Measurements from ENCODE around the gene SUPT20HL2.

SUPT20HL2 gene

GRCh38 chrX:24343719-24344118 lies 29.9 kb upstream of the SUPT20HL2 start:
- ATAC-seq: no peak

GRCh38 chrX:24341795-24342194 lies 27.9 kb upstream of the SUPT20HL2 start:
- no peak for TF ChIP-seq PPARA (CRISPR knock-in tag; IDR thresholded peaks at IDR 0.05; ENCODE audit: borderline replicate concordance)
- TF ChIP-seq TOX (CRISPR knock-in tag; IDR thresholded peaks at IDR 0.05; ENCODE audit: borderline replicate concordance): no peak
- no peak for TF ChIP-seq OSR1 (CRISPR knock-in tag; IDR thresholded peaks at IDR 0.05)
- TF ChIP-seq ZC3H10 (CRISPR knock-in tag; IDR thresholded peaks at IDR 0.05): no peak
- no peak for TF ChIP-seq ZFP3 (CRISPR knock-in tag; IDR thresholded peaks at IDR 0.05)
- TF ChIP-seq ZNF70 (CRISPR knock-in tag; IDR thresholded peaks at IDR 0.05): no peak
- TF ChIP-seq TCF4 (CRISPR knock-in tag; IDR thresholded peaks at IDR 0.05; ENCODE audit: borderline replicate concordance): no peak
- TF ChIP-seq BACH2 (CRISPR knock-in tag; IDR thresholded peaks at IDR 0.05; ENCODE audit: borderline replicate concordance): no peak
- TF ChIP-seq ZNF565 (CRISPR knock-in tag; conservative IDR thresholded peaks at IDR 0.05; ENCODE audit: low read depth): no peak
- TF ChIP-seq ZNF8 (CRISPR knock-in tag; IDR thresholded peaks at IDR 0.05): no peak
- no peak for TF ChIP-seq POU6F1 (CRISPR knock-in tag; IDR thresholded peaks at IDR 0.05; ENCODE audit: borderline replicate concordance, low read depth)
- no peak for TF ChIP-seq CREB5 (CRISPR knock-in tag; IDR thresholded peaks at IDR 0.05; ENCODE audit: low read depth)
- TF ChIP-seq, protein P1, sequence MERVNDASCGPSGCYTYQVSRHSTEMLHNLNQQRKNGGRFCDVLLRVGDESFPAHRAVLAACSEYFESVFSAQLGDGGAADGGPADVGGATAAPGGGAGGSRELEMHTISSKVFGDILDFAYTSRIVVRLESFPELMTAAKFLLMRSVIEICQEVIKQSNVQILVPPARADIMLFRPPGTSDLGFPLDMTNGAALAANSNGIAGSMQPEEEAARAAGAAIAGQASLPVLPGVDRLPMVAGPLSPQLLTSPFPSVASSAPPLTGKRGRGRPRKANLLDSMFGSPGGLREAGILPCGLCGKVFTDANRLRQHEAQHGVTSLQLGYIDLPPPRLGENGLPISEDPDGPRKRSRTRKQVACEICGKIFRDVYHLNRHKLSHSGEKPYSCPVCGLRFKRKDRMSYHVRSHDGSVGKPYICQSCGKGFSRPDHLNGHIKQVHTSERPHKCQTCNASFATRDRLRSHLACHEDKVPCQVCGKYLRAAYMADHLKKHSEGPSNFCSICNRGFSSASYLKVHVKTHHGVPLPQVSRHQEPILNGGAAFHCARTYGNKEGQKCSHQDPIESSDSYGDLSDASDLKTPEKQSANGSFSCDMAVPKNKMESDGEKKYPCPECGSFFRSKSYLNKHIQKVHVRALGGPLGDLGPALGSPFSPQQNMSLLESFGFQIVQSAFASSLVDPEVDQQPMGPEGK (CRISPR knock-in tag; IDR thresholded peaks at IDR 0.05; ENCODE audit: borderline replicate concordance): no peak
- TF ChIP-seq TSHZ2 (CRISPR knock-in tag; IDR thresholded peaks at IDR 0.05): no peak
- no peak for TF ChIP-seq GLIS3 (CRISPR knock-in tag; IDR thresholded peaks at IDR 0.05)
- no peak for TF ChIP-seq ARNTL (CRISPR knock-in tag; IDR thresholded peaks at IDR 0.05; ENCODE audit: borderline replicate concordance, low read depth)
- TF ChIP-seq CSDC2 (CRISPR knock-in tag; IDR thresholded peaks at IDR 0.05): no peak
- no peak for TF ChIP-seq ZFP30 (CRISPR knock-in tag; IDR thresholded peaks at IDR 0.05)
- TF ChIP-seq ESRRG (CRISPR knock-in tag; IDR thresholded peaks at IDR 0.05): no peak
- TF ChIP-seq ISL1 (CRISPR knock-in tag; IDR thresholded peaks at IDR 0.05): no peak
- no peak for ATAC-seq

More at GRCh38 chrX:24343719-24344118, 29.9 kb upstream of the SUPT20HL2 start:
- TF ChIP-seq OSR1 (CRISPR knock-in tag; IDR thresholded peaks at IDR 0.05) (no peak), SNAI2 (CRISPR knock-in tag; IDR thresholded peaks at IDR 0.05) (no peak), ZFP30 (CRISPR knock-in tag; IDR thresholded peaks at IDR 0.05) (no peak), CSDC2 (CRISPR knock-in tag; IDR thresholded peaks at IDR 0.05) (no peak), TOX (CRISPR knock-in tag; IDR thresholded peaks at IDR 0.05; ENCODE audit: borderline replicate concordance) (no peak), TSHZ2 (CRISPR knock-in tag; IDR thresholded peaks at IDR 0.05) (no peak), ESRRG (CRISPR knock-in tag; IDR thresholded peaks at IDR 0.05) (no peak), ZC3H10 (CRISPR knock-in tag; IDR thresholded peaks at IDR 0.05) (no peak), TCF4 (CRISPR knock-in tag; IDR thresholded peaks at IDR 0.05; ENCODE audit: borderline replicate concordance) (no peak), ZNF8 (CRISPR knock-in tag; IDR thresholded peaks at IDR 0.05) (no peak), BACH2 (CRISPR knock-in tag; IDR thresholded peaks at IDR 0.05; ENCODE audit: borderline replicate concordance) (no peak), GLIS3 (CRISPR knock-in tag; IDR thresholded peaks at IDR 0.05) (no peak)
